Fibroblast of skin of right quadriceps (primary cell): ENCODE measurements around the gene SRL.

ENCODE experiments used
- DNase-seq: peaks from one replicate; pipeline ENCODE4 v3.0.0-alpha.2; 2013

The SRL gene

DNA sequence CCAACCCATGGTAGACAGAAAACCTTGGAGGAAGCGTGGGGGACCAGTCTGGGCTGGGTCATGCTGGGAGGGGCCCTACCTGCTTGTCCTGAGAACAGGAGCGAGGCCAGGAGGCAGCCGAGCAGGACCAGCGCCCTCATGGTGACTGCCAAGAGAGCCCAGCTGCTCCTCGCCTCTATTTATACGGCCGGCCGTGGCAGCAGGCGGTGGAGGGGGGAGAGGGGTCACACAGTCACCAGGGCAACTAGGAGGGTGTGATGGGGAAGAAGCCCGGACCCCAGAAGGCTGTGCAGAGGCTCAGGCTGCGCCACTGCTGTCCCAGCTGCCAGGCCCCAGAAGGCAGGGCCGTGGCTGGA lies at the start of gene SRL:
Gene SRL (minus strand): TSS at position 153 of the 356 bp plus-strand sequence. CDS start 13 bp downstream, at position 140.
- DNase-seq = no peak

DNA sequence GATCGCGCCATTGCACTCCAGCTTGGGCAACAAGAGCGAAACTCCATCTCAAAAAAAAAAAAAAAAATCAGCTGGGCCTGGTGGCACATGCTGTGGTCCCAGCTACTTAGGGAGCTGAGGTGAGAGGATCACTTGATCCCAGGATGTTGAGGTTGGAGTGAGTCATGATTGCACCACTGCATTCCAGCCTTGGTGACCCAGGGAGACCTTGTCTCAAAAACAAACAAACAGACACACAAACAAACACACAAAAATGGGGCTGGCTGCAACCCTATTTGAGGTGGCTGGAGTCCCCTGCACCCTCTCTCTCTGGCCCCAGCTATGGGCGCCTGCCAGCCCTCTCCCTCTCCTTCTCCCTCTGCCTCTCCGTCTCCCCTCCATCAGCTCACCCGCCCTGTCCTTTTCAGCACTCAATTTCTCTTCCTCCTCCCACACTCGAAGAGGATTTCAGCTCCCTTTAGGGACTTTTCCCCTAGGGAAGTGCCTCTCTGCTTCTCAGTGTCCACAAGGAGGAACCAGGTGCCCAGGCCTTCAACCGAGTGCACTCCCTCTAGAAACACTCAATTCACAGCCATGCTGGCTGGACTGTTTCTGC lies 48.5 kb upstream of the SRL start:
- peak; percentile 57 for DNase-seq

DNA sequence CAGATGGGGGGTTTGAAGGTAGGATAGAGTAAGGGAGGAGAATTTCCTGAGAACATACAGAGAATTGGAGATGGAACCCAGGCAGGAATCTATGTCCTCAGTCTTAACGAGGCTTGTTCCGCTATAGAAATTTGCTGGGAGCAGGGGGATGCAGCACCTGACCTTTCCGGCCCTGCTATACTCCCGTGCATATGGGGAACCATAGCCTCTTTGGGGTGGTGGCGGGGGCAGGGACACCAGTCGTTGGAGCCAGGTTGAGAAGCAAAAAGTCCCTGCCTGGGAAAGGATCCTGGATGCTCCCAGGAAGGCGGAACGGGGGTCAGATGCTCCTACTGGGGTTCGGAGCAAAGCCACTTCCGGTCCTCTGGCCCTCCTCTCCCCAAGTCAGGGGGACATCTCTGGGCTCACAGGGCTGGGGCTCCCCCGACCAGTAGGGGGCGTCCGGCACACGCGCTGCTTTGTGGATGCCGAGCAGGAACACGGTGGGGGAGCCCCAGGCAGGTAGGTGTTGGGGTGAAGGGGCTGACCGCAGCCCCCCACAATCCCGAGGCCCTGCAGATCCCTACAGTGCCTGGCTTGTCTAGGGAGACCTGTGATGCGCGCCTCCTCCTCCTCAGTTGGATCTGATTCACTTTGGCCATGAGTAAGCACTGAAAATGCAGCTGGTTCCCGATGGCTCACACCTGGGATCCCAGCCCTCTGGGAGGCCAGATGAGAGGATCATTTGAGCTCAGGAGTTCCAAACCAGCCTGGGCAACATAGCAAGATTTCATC lies 46.5 kb upstream of the SRL start:
- DNase-seq = peak; percentile 53

DNA sequence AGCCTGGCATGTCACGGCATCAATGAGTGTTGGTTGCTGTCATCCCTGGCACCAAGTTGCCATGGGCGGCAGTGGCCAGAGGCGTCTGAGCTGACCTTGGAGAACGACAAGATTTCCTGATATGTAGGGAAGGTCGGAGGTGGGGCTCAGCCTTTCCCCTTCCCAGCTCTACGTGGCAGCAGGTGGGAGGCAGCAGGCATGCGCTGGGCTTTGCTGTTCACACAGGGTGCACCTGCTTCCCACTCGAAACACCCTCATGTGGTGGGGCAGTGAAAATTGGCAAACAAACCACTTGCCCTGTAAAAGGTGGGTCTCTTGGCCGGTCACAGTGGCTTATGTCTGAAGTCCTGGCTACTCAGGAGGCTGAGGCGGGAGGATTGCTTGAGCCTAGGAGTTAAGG lies 43.3 kb upstream of the SRL start:
- DNase-seq = no peak

DNA sequence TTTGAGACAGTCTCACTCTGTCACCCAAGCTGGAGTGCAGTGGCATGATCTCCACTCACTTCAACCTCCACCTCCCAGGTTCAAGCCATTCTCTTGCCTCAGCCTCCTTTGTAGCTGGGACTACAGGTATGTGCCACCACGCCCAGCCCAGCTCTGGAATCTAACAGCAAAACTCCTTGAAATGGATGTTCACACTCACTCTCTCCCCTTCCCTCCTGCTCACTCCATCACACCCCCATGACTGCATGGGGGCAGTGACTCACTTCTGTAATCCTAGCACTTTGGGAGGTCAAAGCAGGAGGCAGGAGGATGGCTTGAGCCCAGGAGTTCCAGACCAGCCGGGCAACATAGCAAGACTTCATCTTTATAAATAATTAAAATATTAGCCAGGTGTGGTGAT lies 42.1 kb upstream of the SRL start:
- peak; percentile 35 for DNase-seq

DNA sequence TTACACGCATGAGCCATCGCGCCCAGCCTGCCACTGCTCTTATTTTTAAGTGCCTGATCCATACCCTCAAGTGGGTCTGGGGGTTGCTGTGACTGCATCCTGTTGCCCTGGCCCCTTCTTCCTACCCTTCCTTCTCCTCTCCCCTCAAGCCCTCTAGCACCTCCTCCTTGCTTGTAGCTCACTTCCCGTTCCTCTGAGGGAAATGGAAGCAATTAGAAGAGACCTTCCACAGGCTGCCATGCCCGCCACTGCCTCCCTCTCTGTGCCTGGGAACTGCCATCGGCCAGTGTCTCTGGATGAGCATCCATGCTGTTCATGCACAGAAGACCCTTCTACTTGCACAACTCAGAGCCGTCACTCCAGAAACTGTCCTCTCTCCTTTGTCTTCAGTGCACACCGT lies 41.6 kb upstream of the SRL start:
- DNase-seq = no peak

DNA sequence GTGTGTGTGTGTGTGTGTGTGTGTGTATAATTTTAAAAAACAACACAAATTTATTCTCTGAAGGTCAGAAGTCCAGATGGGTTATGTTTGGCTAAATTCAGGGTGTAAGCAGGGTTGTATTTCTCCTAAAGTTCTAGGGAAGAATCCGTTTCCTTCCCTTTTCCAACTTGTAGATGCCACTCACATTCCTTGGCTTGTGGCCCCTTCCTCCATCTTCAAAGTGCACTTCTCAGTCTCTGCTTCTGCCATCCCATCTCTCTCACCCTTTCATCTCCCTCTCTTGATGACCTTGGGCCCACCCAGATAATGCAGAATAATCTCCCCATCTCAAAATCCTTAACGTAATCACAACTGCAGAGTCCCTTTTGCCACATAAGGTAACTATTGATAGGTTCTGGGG lies 38.7 kb upstream of the SRL start:
- DNase-seq = no peak

DNA sequence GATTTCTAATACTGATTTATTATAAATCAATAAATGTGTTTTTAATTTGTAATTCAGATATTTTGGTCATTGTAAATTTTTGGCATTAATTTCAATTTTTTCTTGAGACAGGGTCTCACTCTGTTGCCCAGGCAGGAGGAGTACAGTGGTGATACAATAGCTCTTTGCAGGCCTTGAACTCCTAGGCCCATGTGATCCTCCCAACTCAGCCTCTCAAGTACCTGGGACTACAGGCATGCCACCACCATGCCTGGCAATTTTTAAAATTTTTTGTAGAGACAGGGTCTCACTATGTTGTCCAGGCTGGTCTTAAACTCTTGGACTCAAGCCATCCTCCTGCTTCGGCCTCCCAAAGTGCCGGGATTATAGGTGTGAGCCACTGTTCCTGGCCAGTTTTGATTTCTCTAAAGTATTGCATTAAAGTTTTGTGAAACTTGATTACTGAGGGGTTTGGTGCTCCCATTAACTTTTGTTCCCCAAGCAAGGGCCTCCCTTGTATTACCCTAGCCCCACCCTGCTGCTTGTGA lies 36.2 kb upstream of the SRL start:
- no peak for DNase-seq

DNA sequence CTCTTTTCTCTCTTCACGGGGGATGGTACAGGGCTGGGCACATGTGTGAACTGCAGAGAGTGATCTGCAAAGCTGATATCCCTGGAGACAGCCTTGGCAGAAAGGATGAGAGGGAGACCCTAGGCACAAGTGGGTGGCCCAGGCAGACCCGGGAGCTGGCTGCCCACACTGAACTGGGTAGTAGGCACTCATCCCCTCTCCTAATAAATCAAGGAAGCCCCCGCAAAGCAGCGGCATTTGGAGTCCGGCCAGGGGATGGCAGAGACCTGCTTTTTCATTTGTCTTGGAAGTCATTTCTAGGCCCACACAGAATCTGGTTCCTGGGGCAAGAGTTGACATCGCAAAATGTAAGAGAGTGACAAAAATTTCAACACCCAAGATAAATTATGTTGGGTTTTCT lies 34.0 kb upstream of the SRL start:
- DNase-seq = no peak

DNA sequence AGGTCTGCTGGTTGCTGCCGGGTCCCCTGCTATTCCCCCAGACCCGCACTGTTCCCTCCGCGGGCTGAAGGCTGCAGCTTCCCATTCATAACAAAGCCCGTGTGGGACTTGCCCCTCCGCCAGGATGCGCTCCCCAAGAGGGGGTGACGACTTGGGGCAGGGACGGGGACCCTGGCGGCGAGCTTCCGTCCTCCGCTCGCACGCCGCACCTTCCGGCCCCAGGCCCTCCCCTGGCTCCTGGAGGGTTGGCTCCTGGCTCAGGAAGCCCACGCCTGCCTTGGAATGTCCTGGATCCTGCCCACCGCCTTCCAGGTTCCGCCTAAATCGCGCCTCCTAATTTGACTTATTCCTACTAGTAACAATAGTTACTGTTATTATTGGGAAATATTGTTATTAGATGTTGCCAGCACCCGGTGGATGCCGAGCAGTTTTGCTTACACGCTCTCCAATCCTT lies 32.0 kb upstream of the SRL start:
- DNase-seq = peak; percentile 41

DNA sequence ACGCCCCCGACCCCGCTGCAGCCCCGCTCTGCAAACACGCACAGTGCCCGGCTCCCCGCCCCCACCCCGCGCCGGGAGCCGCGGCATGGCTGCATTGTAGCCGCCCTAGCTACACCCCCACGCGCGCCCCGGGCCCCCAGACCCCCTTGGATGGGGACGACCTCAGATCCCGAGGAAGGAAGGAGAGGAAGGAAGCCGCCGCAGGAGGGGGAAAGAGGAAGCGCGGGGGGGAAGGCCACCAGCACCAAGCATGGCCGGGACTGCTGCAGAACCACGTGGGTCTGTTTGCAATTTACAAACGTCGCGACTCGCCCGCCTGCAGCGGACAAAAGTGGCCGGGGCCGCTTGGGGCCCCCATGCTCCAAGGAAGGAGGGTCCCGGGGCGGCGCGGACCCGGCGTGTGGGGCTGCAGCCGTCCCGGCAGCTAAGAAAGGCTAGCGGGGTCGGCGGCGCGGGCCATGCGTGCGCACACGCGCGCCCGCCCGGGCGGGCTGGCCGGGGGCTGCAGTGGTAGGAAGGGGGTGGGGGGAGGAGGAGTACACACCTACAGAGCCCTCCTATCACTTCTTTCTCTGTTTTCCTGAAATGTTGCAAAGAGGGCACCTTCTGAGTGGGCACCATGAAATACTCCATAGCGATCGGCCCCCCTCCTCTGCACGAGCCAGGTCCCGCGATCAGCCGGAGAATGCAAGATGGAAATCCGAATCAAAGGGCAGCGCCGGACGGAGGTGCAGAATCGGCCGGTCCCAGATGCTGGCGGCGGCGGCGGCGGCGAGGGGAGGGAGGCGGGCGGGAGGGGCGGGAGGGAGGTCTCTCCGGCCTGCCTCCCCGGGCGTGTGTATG lies 30.5 kb upstream of the SRL start:
- DNase-seq = peak; percentile 29

DNA sequence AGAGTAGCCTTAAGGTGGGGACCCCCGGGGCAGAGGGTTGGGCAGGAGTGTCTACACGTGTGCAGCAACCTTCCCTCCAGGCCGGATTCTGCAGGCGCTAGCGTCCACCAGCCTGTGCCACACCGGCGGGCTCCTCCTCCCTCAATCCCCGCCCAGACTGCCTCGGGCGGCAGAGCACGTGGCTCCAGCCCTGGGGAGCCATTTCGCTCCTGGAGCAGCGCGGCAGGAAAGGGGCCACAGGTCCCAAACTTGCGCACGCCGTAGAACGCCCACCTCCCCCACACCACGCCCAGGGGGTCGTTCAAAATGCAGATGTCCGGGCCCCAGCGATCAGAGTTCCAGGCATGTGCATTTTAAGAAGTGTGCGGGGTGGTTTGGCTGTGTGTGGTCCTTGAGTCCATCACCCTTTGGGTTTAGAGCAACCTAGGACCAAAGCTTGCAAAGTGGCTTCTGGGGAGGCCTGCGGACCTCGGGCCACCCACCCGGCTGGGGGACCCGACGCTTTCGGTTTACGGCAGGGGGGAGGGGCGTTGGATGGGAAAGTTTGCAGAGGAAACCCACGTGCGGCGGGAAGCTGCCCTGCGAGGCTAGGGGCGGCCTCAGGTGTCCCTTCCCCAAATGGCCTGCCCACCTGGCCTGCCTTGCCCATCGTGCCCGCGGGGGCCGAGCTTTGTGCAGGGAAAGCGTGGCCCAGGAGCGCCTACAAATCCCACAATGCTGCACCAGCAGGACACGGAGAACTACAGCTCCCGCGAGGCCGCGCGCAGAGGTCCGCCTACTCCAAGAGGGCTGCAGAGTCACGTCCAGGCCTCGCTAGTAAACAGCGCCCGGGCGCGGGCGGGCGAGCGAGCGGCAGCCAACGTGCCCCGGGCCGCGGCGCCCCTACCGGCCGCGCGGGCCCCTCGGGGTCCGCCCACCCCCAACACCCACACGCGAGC lies 29.6 kb upstream of the SRL start:
- DNase-seq = peak; percentile 92

DNA sequence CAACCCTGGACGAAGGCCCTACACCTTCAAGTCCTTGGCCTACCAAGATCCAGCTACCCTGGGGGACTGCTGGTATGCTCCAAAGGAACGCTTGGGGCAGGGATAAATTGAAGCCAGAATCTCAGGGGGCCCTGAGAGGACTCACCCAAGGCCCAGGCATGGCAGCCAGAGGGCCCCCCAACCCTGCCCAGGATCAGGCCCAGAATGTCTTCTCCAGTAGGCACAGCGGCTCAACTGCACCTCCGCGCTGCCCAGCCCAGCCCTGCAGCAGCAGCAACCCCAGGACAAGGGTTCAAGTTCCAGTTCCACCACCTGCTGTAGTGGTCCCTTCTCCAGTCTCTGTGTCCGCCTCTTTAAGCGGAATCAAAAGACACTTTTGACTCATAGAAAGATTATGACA lies 28.7 kb upstream of the SRL start:
- no peak for DNase-seq

DNA sequence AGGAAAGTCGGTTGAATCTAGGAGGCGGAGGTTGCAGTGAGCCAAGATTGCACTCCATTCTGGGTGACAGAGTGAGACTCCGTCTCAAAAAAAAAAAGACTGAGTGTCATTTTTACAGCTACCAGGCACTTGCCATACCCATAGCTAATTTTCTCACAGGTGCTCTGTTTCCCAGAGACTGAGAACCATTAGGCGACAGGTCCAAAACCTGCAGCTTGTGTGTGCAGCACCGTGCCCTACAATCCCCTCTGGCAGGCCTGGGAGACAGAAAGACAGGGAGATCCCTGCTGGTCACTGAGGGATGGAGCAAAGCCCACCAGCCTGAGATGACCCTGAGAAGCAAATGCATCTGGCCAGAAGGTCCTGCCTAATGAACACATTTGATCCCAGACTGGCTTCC lies 28.2 kb upstream of the SRL start:
- DNase-seq = no peak

DNA sequence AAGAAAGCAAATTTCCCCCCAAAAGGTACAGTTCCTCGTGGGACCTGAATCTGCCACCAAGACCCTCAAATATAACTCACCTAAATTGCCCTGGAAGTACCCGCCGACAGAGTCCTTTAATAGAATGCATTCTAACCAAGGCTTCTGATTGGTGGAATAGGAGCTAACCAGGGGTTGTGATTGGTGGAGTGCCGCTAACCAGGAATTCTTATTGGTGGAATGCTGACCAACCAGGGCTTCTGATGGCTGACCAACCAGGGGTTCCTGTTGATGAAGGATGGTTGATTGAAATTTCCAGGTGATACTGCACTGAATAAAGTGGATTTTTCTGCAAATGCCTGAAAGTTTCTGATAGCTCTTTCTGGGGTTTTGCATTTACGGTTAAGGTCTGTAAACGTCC lies 24.5 kb upstream of the SRL start:
- peak; percentile 23 for DNase-seq

DNA sequence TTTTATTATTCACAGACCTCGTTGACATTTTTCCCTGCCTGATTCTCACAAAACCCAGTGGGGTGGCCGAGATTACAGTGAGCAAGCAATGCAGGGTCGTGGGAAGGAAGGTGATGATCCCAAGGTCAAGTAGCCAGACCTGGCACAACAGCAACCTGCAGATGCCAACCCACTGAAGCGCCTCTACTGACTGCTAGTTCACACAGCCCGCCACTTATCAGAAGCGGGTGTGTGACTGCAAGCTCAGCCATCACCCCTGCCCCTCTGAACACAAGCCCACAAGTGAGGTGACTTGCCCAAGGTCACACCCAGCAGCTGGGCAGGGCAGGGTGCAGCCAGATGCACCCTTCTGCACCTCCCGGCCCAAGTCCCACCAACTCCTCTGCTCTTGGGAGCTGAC lies 23.8 kb upstream of the SRL start:
- no peak for DNase-seq

DNA sequence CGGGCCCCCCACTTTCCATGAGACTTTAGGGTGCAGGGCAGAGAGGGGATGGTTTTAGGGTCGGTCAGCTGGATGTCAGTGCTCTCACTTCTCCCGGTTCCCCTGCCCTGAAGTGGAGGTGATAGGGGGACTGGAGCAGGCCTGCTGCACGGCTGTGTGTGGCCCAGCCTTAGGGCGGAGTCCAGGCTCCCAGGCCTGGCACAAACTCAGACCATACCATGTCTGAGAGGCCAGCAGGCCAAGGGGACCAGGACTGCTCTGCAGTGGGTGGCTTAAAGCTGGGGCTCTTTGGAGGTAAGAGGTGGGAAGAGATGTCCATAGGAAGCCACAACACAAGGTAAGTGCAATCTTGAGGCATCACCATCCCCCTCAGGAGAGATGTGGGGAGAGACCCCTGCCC lies 22.7 kb upstream of the SRL start:
- DNase-seq = no peak

DNA sequence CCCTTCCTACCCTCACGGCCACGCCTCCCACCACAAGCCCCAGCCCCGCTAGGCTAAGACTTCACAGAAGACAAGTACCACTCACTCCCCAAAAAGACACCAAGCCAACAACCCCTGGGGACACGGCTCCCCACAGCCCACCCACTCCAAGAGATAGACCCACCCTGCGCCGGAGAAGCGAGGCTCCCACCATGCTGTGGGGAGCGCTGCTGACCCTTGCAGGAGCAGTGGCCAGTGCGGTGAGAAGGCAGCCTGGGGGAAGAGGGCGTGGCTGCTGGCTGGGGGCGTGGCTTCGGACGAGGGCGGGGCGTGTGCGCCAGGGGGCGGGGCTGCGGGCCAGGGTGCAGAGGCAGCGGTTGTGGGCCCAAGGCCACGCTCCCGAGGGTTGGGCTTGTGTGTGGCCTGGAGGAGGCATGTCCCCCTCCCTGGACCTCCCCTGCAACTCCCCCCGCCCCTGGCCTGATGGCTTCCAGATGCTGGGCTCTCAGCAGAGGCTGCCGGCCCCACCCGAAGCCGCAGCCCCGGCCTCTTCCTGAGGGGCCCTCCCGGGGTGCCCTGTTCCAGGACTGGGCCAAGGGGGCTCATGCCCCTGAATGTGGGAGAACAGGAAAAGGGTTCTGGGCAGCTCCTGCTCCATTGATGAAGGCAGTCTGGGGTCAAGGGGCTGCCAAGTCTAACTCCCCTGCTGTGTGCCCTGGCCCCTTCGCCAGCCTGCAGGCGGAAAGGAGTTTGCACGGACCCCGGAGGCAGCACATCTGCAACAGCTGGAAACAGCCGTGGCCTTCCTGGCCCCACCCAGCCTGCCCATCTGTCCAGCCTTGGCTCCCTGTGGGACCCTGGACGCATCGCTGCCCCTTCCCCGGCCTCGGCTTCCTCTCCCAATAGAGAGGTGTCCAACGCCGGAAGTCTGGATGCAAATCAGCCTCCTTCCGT lies 21.9 kb upstream of the SRL start:
- DNase-seq = peak; percentile 95

DNA sequence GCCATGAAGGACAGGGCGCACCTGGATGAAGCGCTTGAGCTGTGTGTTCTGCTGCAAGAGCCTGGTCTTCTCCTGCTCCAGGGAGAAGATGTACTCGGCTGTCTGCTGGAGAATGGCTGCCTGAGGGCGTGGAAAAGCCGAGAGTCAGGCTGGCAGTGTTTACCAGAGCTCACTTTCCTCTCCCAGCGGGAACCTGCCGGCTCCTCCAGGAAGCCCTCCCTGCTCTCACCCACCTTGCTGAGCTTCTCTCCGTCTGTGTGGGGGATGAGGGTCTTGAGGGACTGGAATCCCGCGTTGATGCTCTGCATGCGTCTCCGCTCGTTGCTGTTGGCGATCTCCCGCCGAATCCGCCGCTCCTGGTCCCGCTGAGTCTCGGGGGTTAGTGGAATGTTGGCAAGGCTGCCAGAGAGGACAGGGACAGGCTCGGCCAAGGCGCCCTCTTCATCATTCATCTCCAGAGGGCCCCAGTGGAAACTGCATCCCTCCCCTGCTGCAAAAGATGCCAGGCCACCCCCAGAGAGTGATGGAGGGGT lies 20.5 kb upstream of the SRL start:
- DNase-seq = no peak

DNA sequence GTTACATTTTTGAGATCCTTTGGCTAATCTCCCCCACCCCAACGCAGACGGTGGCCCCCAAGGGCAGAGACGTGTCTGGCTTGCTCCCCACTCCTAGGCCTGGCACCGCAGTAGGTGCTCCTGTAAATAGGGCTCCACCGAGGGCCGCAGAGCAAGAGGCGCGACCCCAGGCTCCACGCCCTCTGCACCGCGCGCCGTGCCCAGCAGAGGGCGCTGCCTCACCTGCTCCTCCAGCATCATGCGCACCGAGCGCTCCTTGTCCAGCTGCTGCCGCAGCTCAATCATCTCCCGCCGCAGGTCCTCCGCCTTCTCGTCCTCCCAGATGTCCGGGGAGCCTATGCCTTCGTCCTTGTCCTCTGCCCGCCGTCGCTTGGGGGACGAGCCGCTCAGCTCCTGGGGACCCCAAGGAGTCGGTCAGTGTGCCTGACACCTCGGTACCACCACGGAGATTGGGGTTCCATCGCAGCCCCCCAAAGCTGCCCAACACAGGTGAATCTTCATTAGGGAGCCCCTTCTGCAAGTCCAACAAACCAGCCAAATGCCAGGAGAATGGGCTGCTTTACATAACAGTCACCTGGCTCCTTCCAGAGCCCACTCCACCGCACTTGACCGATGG lies 19.8 kb upstream of the SRL start:
- peak; percentile 38 for DNase-seq

DNA sequence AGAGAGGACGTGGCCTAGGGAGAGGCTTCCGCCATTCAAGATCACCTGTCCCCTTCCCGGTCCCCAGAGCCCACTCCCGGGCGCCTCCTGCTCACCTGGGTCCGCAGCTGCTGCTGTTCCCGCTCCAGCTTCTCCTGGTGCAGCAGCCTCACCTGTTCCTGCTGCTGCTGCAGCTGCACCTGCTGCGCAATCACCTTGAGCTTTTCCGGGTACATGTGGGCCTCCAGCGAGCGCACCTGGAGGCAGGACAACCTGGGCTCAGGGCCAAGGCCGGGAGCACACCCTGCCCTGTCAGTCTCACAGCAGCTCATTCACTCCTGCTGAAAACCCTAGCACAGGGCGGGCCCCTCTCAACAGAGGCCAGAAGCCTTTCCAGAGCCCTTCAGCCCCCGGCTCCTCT lies 18.5 kb upstream of the SRL start:
- DNase-seq = no peak
